Activated gamma-delta T cell treated with anti-CD3 and anti-CD28 coated beads, Interleukin-2, amount 50 U/mL, for 16 hours (primary cell): ENCODE results near the gene RNF115.

Experiments
- DNase-seq: peaks from one replicate; pipeline ENCODE4 v3.0.0-alpha.2; 2020; ENCODE audit warnings: low read depth

RNF115 gene

GRCh38 chr1:145701306-145701862, 122.5 kb downstream of the RNF115 start:
- no peak for DNase-seq

GRCh38 chr1:145696630-145696960, 127.3 kb downstream of the RNF115 start:
- no peak for DNase-seq

- DNase-seq = no peak
Observed at GRCh38 chr1:145695821-145696629, 127.9 kb downstream of the RNF115 start.

- no peak for DNase-seq
Observed at GRCh38 chr1:145692785-145693443, 131.0 kb downstream of the RNF115 start.

- no peak for DNase-seq
Observed at GRCh38 chr1:145690587-145691558, 133.0 kb downstream of the RNF115 start.

- no peak for DNase-seq
Observed at GRCh38 chr1:145689922-145690321, 134.0 kb downstream of the RNF115 start.

- DNase-seq = no peak
Observed at GRCh38 chr1:145688924-145689323, 135.0 kb downstream of the RNF115 start.
